Keratinocyte (primary cell): Measurements from ENCODE around the gene MGLL.

Experiments
- EZH2 ChIP-seq: IDR thresholded peaks from one replicate; pipeline ENCODE4 v1.6.1; 2012; ENCODE audit warnings: inconsistent platforms, mild to moderate bottlenecking, low read length, moderate library complexity
- TF ChIP-seq, protein P1 (sequence below), 3 experiments: IDR thresholded peaks in 1 of 3; conservative IDR thresholded peaks in 1 of 3; optimal IDR thresholded peaks in 1 of 3; 2 replicates in 2 of 3; 3 replicates in 1 of 3; pipeline versions ENCODE3 to v1.5.1; 2011; ENCODE audit warnings: low read length in 3 of 3, mild to moderate bottlenecking in 3 of 3, moderate library complexity in 2 of 3, control low read depth in 1 of 3, inconsistent platforms in 1 of 3; ENCODE audit not compliant: insufficient read depth in 2 of 3; ENCODE audit errors: extremely low read depth in 1 of 3

DNA sequence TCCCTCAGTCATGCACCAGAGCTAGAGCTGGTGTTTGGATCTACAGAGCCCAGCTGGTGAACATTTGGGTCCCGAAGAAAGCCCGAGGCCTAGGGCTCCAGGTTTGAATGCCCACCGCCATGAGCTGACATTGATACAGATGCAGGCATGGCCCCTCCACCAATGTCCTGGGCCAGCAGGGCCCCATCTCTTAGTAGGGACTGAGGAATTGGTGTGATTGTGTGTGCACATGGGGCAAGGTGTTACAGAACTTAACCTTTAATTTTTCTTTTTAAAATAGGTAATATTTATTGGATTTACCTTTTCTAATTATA is 182.3 kb downstream of the MGLL start:
- TF ChIP-seq, protein P1, sequence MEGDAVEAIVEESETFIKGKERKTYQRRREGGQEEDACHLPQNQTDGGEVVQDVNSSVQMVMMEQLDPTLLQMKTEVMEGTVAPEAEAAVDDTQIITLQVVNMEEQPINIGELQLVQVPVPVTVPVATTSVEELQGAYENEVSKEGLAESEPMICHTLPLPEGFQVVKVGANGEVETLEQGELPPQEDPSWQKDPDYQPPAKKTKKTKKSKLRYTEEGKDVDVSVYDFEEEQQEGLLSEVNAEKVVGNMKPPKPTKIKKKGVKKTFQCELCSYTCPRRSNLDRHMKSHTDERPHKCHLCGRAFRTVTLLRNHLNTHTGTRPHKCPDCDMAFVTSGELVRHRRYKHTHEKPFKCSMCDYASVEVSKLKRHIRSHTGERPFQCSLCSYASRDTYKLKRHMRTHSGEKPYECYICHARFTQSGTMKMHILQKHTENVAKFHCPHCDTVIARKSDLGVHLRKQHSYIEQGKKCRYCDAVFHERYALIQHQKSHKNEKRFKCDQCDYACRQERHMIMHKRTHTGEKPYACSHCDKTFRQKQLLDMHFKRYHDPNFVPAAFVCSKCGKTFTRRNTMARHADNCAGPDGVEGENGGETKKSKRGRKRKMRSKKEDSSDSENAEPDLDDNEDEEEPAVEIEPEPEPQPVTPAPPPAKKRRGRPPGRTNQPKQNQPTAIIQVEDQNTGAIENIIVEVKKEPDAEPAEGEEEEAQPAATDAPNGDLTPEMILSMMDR (optimal IDR thresholded peaks at IDR 0.05 in 1 of 3, IDR thresholded peaks at IDR 0.05 in 1 of 3, conservative IDR thresholded peaks at IDR 0.05 in 1 of 3; ENCODE audit: extremely low read depth in 1 of 3, insufficient read depth in 2 of 3, low read length in 3 of 3) = no peak
- TF ChIP-seq EZH2 = no peak
